Measurements from ENCODE around the gene LTB. TPM values are rescaled to one million over a fixed set of nuclear protein-coding genes. Genes with fewer than 3 reads are reported as not detected.

The LTB gene
- total and polyA plus RNA-seq, 2 of the 13 experiments (the other 11 are each of a cell fraction or from before 2014, with no cell fraction given) = 0.09 to 0.22 TPM

- DNase-seq (ENCODE audit: low spot score) = peak; percentile 61
- WGBS (ENCODE audit: low lambda C conversion rate) = under 1% methylated on average over 58 of the region's 62 CpGs
- peak overlapping the region; percentile 67 to 88 (median 78) for H3K4me3 ChIP-seq (replicated peaks in 1 of 3; ENCODE audit: insufficient read depth in 1 of 3, low read depth in 2 of 3, low read length in 3 of 3)
- H2AFZ ChIP-seq (ENCODE audit: low read length) = peak overlapping the region; percentile 64
- in situ Hi-C loops (cut with HindIII; ENCODE audit: extremely low pct_ligation_motif_present, low pct_unique_long_range_greater_than_20kb) = no loop called here
- CTCF ChIA-PET (ENCODE audit: low intra/inter-chr PET ratio, low total read pairs) = interaction anchor here (1.1 to 3.2 kb wide), 5 partner anchors 16 to 1216 kb away, joined by 3 to 35 read pairs (median 5); partner anchors contain the start of gene NFKBIL1
- no peaks in the 10 kb centered on the region for H3K79me2 ChIP-seq (ENCODE audit: insufficient read depth, low read length)
- ATAC-seq = peak; percentile 94
- FAIRE-seq = peak; percentile 26
- no peaks in the 10 kb centered on the region for H3K36me3 ChIP-seq (replicated peaks in 1 of 2; ENCODE audit: control insufficient read depth in 1 of 2, insufficient read depth in 2 of 2, low read length in 2 of 2)
- no peaks in the 10 kb centered on the region for H4K20me1 ChIP-seq (ENCODE audit: insufficient read depth, low read length)
- intact Hi-C loops (cut with micrococcal nuclease; ENCODE audit: unreplicated experiment) = loop anchor here (1.0 to 5.0 kb wide), 2 partner anchors 17 to 34 kb away; partner anchors contain the start of genes ATP6V1G2 and NFKBIL1
- peaks cover 25% of the 10 kb centered on the region for H3K4me1 ChIP-seq (ENCODE audit: insufficient read depth, low read length)
- POLR2A ChIA-PET = interaction anchor here (1.1 to 2.8 kb wide), 4 partner anchors 17 to 122 kb away, joined by 3 to 15 read pairs (median 6); partner anchors contain the start of genes ABHD16A, DDX39B and NFKBIL1
- BruUV-seq (replicated peaks) = no TSS peak
- peaks cover 10 to 65% of the 10 kb centered on the region in 2 experiments; a peak in 4 of 5 replicates for H3K27me3 ChIP-seq (ENCODE audit: control insufficient read depth in 1 of 2, insufficient read depth in 2 of 2, low read length in 2 of 2)
- H3K27ac ChIP-seq (ENCODE audit: extremely low read length, insufficient read depth, low read length) = no peak overlapping the region
- no peaks in the 10 kb centered on the region for H3K9me3 ChIP-seq (ENCODE audit: low read length)
- H3K4me2 ChIP-seq (ENCODE audit: low read depth, low read length) = peak overlapping the region; percentile 99
- peak overlapping the region; percentile 65 for H3K9ac ChIP-seq (ENCODE audit: insufficient read depth, low read depth, low read length)
- TF ChIP-seq FOSL2 (CRISPR knock-in tag; IDR thresholded peaks at IDR 0.05) (peak; percentile 46; the same call in 1 of the 2 replicates), PRDM15 (CRISPR knock-in tag; IDR thresholded peaks at IDR 0.05) (peak; percentile 24; the same call in 1 of the 2 replicates), ZBTB8A (CRISPR knock-in tag; IDR thresholded peaks at IDR 0.05; ENCODE audit: borderline replicate concordance, low read depth) (no peak), ZSCAN5A (CRISPR knock-in tag; IDR thresholded peaks at IDR 0.05; ENCODE audit: borderline replicate concordance) (0 out of 2 replicates have a peak, but pooled peaks have one; percentile 60), PLSCR1 (CRISPR knock-in tag; IDR thresholded peaks at IDR 0.05; ENCODE audit: borderline replicate concordance) (no peak), GZF1 (CRISPR knock-in tag; IDR thresholded peaks at IDR 0.05) (0 out of 2 replicates have a peak, but pooled peaks have one; percentile 26), ZNF580 (CRISPR knock-in tag; IDR thresholded peaks at IDR 0.05; ENCODE audit: borderline replicate concordance, low read depth) (peak; percentile 83), ATF6 (CRISPR knock-in tag; conservative IDR thresholded peaks at IDR 0.05) (no peak), TSC22D2 (CRISPR knock-in tag; IDR thresholded peaks at IDR 0.05; ENCODE audit: borderline replicate concordance) (peak; percentile 38; the same call in 1 of the 2 replicates), ZNF713 (CRISPR knock-in tag; IDR thresholded peaks at IDR 0.05) (0 out of 2 replicates have a peak, but pooled peaks have one; percentile 43), FOXM1 (CRISPR knock-in tag; IDR thresholded peaks at IDR 0.05) (no peak), ZBTB34 (CRISPR knock-in tag; IDR thresholded peaks at IDR 0.05) (no peak)
Measured at GRCh38 chr6:31580807-31581433, 1.3 kb downstream of the LTB start.
